GM12878 (cell line): ENCODE results near the gene CREB5. TPM values are rescaled to one million over a fixed set of nuclear protein-coding genes. Genes with fewer than 3 reads are reported as not detected.

Source experiments
- ATAC-seq: fragments of 200-7000 bp; cut with Tn5 transposase; 3 replicates; pipeline ENCODE4 v1.9.1; 2020; ENCODE audit warnings: mild to moderate bottlenecking, moderate library complexity
- BruUV-seq: library from RNA; stranded (reverse); fragments of 400-500 nt; replicated peaks from 2 replicates; lab custom pipeline; 2021; lab: Mats Ljungman, UMichigan
- CTCF ChIA-PET: fragments of 300-600 bp; sonication (Branson Sonifier 250); formaldehyde crosslinking; extraction: SDS; loops from one replicate; lab custom pipeline; 2021; ENCODE audit warnings: inconsistent platforms; lab: Yijun Ruan, JAX
- POLR2A ChIA-PET: fragments of 350-600 bp; formaldehyde crosslinking; extraction: SDS; loops from one replicate; lab custom pipeline; 2021; ENCODE audit warnings: inconsistent platforms; lab: Charles Lee
- RAD21 ChIA-PET: fragments of 300-600 bp; sonication (Branson Sonifier 250); formaldehyde crosslinking; loops from one replicate; lab custom pipeline; 2023; ENCODE audit warnings: antibody characterized with exemption; ENCODE audit not compliant: unreplicated experiment; lab: Charles Lee
- SMC1A ChIA-PET: fragments of 300-600 bp; sonication (Branson Sonifier 250); formaldehyde crosslinking; loops from one replicate; lab custom pipeline; 2023; ENCODE audit not compliant: unreplicated experiment, uncharacterized antibody; lab: Charles Lee
- DNase-seq: peaks from one replicate; pipeline ENCODE4 v3.0.0-alpha.2; 2011; ENCODE audit warnings: low read depth, low spot score
- FAIRE-seq: peaks from 3 replicates; lab custom pipeline; 2011; peaks lifted over from hg19 to GRCh38; lab: Jason Lieb, UNC
- H2AFZ ChIP-seq: 2 replicates; pipeline ENCODE4 v1.6.0; 2011; ENCODE audit warnings: low read depth, low read length, control low read depth; ENCODE audit not compliant: control insufficient read depth
- H3K27ac ChIP-seq: 2 replicates; pipeline ENCODE4 v1.5.1; 2011; ENCODE audit warnings: control low read depth; ENCODE audit not compliant: control insufficient read depth, insufficient read depth
- H3K27me3 ChIP-seq, 2 experiments: replicated peaks in 1 of 2; 2 replicates each; pipeline versions ENCODE4 v1.6.0 to v1.6.1; 2011; ENCODE audit warnings: low read length in 1 of 2; ENCODE audit not compliant: control insufficient read depth in 2 of 2, insufficient read depth in 2 of 2
- H3K36me3 ChIP-seq, 2 experiments: 2 replicates each; pipeline ENCODE4 v1.5.1; 2011; ENCODE audit warnings: low read length in 1 of 2; ENCODE audit not compliant: control insufficient read depth in 2 of 2, insufficient read depth in 2 of 2
- H3K4me1 ChIP-seq: 2 replicates; pipeline ENCODE4 v1.6.1; 2011; ENCODE audit warnings: mild to moderate bottlenecking, low read length, moderate library complexity, mixed read lengths; ENCODE audit not compliant: control insufficient read depth, insufficient read depth
- H3K4me2 ChIP-seq: 2 replicates; pipeline ENCODE4 v1.6.0; 2011; ENCODE audit warnings: control low read depth; ENCODE audit not compliant: control insufficient read depth, insufficient read depth
- H3K4me3 ChIP-seq: fragments of 200-600 bp; sonication (generic); 2 replicates; pipeline ENCODE4 v1.5.1; 2016
- H3K79me2 ChIP-seq: 2 replicates; pipeline ENCODE4 v1.6.0; 2011; ENCODE audit warnings: low read length; ENCODE audit not compliant: control insufficient read depth, insufficient read depth
- H3K9ac ChIP-seq: 2 replicates; pipeline ENCODE4 v1.8.0; 2011; ENCODE audit warnings: low read length, control low read depth, mixed read lengths; ENCODE audit not compliant: control insufficient read depth, insufficient read depth
- H3K9me3 ChIP-seq: replicated peaks from 3 replicates; pipeline ENCODE4 v1.5.1; 2011; ENCODE audit warnings: mild to moderate bottlenecking, low read length; ENCODE audit not compliant: control insufficient read depth, insufficient read depth
- H4K20me1 ChIP-seq: 2 replicates; pipeline ENCODE4 v1.6.0; 2011; ENCODE audit not compliant: control insufficient read depth, insufficient read depth
- EGR1 ChIP-seq, 2 experiments: IDR thresholded peaks; 1 replicate in 1 of 2; 2 replicates in 1 of 2; pipeline ENCODE4 v1.6.1; 2011 to 2012; ENCODE audit warnings: low read depth in 2 of 2, low read length in 2 of 2, borderline replicate concordance in 1 of 2, mild to moderate bottlenecking in 1 of 2, moderate library complexity in 1 of 2
- EZH2 ChIP-seq: IDR thresholded peaks from 2 replicates; pipeline ENCODE4 v1.6.1; 2012; ENCODE audit warnings: low read depth, mild to moderate bottlenecking, control low read depth, inconsistent platforms, low read length, borderline replicate concordance; ENCODE audit not compliant: control insufficient read depth
- IKZF2 ChIP-seq, 2 experiments: fragments of 450-650 bp; IDR thresholded peaks; 2 replicates each; pipeline ENCODE4 v1.6.1; 2017; ENCODE audit warnings: mild to moderate bottlenecking in 2 of 2, moderate library complexity in 2 of 2
- JUNB ChIP-seq: IDR thresholded peaks from 2 replicates; pipeline ENCODE4 v1.6.1; 2016; ENCODE audit warnings: antibody characterized with exemption, mild to moderate bottlenecking
- KLF5 ChIP-seq: fragments of 450-650 bp; IDR thresholded peaks from 2 replicates; pipeline ENCODE4 v1.6.1; 2014; ENCODE audit warnings: mild to moderate bottlenecking; ENCODE audit not compliant: partially characterized antibody
- MEF2A ChIP-seq: IDR thresholded peaks from 2 replicates; pipeline ENCODE4 v1.6.1; 2011; ENCODE audit warnings: low read depth, mild to moderate bottlenecking, low read length, moderate library complexity; ENCODE audit not compliant: insufficient read depth
- MEF2B ChIP-seq: fragments of 450-650 bp; IDR thresholded peaks from 2 replicates; pipeline ENCODE4 v1.6.1; 2018; ENCODE audit warnings: mild to moderate bottlenecking, moderate library complexity; ENCODE audit not compliant: partially characterized antibody, poor library complexity, severe bottlenecking
- NFIC ChIP-seq: IDR thresholded peaks from 2 replicates; pipeline ENCODE4 v1.6.1; 2012; ENCODE audit warnings: low read depth, mild to moderate bottlenecking, inconsistent platforms, low read length, moderate library complexity
- RCOR1 ChIP-seq: conservative IDR thresholded peaks from 2 replicates; pipeline ENCODE4 v1.6.1; 2012; ENCODE audit warnings: low read depth, low read length, improper control_type of control experiment
- SIX5 ChIP-seq: IDR thresholded peaks from 2 replicates; pipeline ENCODE4 v1.6.1; 2011; ENCODE audit warnings: mild to moderate bottlenecking, low read depth, low read length, moderate library complexity; ENCODE audit not compliant: severe bottlenecking
- YY1 ChIP-seq: IDR thresholded peaks from 2 replicates; pipeline ENCODE4 v1.6.1; 2011; ENCODE audit warnings: low read depth, mild to moderate bottlenecking, low read length
- WGBS: methylation state at CpG from one replicate; pipeline ENCODE4 v1.1.6; 2016; ENCODE audit warnings: low lambda C conversion rate; ENCODE audit not compliant: insufficient replicate concordance, insufficient coverage; ENCODE audit errors: missing lambda C conversion rate; 5-methylcytosine and 5-hydroxymethylcytosine counted together
- in situ Hi-C: fragments of 300-500 bp; cut with MboI; formaldehyde crosslinking; loops from 9 replicates; pipeline ENCODE4 v1.14.3; 2018; ENCODE audit warnings: mixed read lengths
- intact Hi-C: fragments of 100-400 bp; cut with micrococcal nuclease; formaldehyde crosslinking; loops from one replicate; pipeline ENCODE4 v1.14.2; 2022; ENCODE audit not compliant: unreplicated experiment
- polyA plus RNA-seq, 11 experiments: library from polyadenylated mRNA; depleted of rRNA in 4 of 11; unstranded in 6 of 11; stranded (reverse) in 5 of 11; fragments of >200 nt; fragmentation: Nextera tagmentation in 4 of 11; fragmentation: Illumina TruSeq in 1 of 11; extraction: Ambion mirVana in 4 of 11; extraction: Trizol in 1 of 11; gene quantifications; 1 replicate in 1 of 11; 2 replicates in 10 of 11; pipeline versions ENCODE4 v1.2.1 to v1.2.3, GENCODE V29; 2011 to 2016; ENCODE audit warnings: inconsistent platforms in 2 of 11, missing spikeins in 2 of 11, low read depth in 1 of 11
- total RNA-seq, 4 experiments: library from RNA; depleted of rRNA in 3 of 4; stranded (reverse); fragments of >200 nt in 3 of 4; fragmentation: Illumina TruSeq in 1 of 4; extraction: Trizol in 1 of 4; gene quantifications; 2 replicates each; pipeline versions ENCODE4 v1.2.1 to v1.2.3, GENCODE V29; 2013 to 2021
- TF ChIP-seq, protein P1 (sequence below): fragments of 450-650 bp; IDR thresholded peaks from 2 replicates; pipeline ENCODE4 v1.6.1; 2017; ENCODE audit warnings: mild to moderate bottlenecking

Gene CREB5
- total and polyA plus RNA-seq, 10 of the 15 experiments (the other 5 are each of a cell fraction or from before 2014, with no cell fraction given): 12.9 to 74.1 (median 53.0) TPM

DNA sequence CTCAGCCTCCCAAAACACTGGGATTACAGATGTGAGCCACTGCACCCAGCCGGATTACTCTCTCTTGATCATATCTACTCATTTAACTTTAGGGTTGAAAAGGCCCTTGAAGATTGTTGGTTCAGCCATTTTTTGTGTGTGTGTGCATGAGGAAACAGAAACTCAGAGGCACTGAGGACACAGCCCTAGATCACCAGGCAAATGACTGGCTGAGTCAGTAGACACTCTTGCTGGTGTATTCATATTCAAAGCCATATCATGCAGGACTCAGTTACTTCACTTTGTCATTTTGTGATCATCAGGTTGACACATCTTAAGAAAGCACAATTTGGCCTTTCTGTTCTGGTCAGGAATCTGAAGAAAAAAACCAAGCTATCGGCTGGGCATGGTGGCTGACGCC lies 292.4 kb downstream of the CREB5 start:
- no peak overlapping the region for H3K9ac ChIP-seq
- H3K4me2 ChIP-seq: no peak overlapping the region
- ATAC-seq (peak; percentile 76), FAIRE-seq (peak; percentile 27), DNase-seq (no peak)
- WGBS: 70% methylated on average over 3 of the region's 3 CpGs
- no peak overlapping the region; the same call in 1 of the 2 replicates for H3K27ac ChIP-seq
- H3K4me3 ChIP-seq: no peak overlapping the region
- no peak overlapping the region for H2AFZ ChIP-seq
- SMC1A ChIA-PET: interaction anchor here (0.7 to 2.6 kb wide), 8 partner anchors 10 to 147 kb away, joined by 3 to 8 read pairs (median 4); no protein-coding TSS in a partner anchor
- H3K79me2 ChIP-seq: no peaks in the 10 kb centered on the region
- intact Hi-C loops: loop anchor here (5.0 kb wide), 1 partner anchor 113 kb away; no protein-coding TSS in a partner anchor
- no peaks in the 10 kb centered on the region for H4K20me1 ChIP-seq
- no peaks in the 10 kb centered on the region for H3K27me3 ChIP-seq
- RAD21 ChIA-PET: interaction anchor here (0.9 to 1.6 kb wide), 4 partner anchors 19 to 292 kb away, joined by 3 to 6 read pairs (median 4); partner anchors contain the start of gene CREB5
- H3K4me1 ChIP-seq: peaks cover 16% of the 10 kb centered on the region
- peaks cover 2% of the 10 kb centered on the region; the same call in 2 of the 3 replicates for H3K9me3 ChIP-seq
- no peak for TF ChIP-seq RCOR1
- TF ChIP-seq IKZF2 (IDR thresholded peaks at IDR 0.05): no peak
- no peak for TF ChIP-seq EZH2
- no peak for TF ChIP-seq MEF2B
- no peak for TF ChIP-seq NFIC
- CTCF ChIA-PET: interaction anchor here (0.8 to 2.8 kb wide), 4 partner anchors 10 to 23 kb away, joined by 3 to 7 read pairs (median 4); no protein-coding TSS in a partner anchor
- in situ Hi-C loops: no loop called here
- no TSS peak for BruUV-seq
- H3K36me3 ChIP-seq: no peaks in the 10 kb centered on the region; a peak in 1 of 4 replicates
- POLR2A ChIA-PET: interaction anchor here (1.0 to 1.1 kb wide), 2 partner anchors 17 to 63 kb away, joined by 3 to 5 read pairs; no protein-coding TSS in a partner anchor

DNA sequence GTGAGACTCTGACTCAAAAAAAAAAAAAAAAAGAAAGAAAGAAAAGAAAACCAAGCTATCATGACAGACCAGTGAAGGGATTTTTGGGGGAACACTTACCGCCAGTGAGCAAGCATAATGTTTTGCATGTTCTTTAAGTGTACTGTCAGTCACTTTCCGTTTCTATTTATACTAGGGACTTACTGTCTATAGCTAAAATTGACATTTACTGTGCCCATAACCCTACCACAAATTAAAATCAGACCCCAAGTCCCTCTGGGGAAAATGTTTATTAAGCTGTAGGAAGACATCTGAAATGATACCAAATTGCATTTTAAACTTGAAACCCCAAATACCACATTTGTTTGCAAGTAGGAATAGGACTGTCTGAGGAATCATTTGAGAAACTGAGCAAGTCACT lies 293.0 kb downstream of the CREB5 start:
- H3K4me2 ChIP-seq: peak overlapping the region; percentile 78
- H3K9ac ChIP-seq: no peak overlapping the region
- ATAC-seq: peak; percentile 84
- ChIA-PET POLR2A (interaction anchor here (0.6 to 1.1 kb wide), 6 partner anchors 17 to 312 kb away, joined by 3 to 5 read pairs (median 3); no protein-coding TSS in a partner anchor), SMC1A (interaction anchor here (0.6 to 2.6 kb wide), 11 partner anchors 10 to 1633 kb away, joined by 3 to 8 read pairs (median 3); no protein-coding TSS in a partner anchor), CTCF (interaction anchor here (0.8 to 2.8 kb wide), 5 partner anchors 10 to 135 kb away, joined by 3 to 7 read pairs (median 3); no protein-coding TSS in a partner anchor), RAD21 (interaction anchor here (0.6 to 2.1 kb wide), 8 partner anchors 9 to 294 kb away, joined by 3 to 7 read pairs (median 4); partner anchors contain the start of gene CREB5)
- no peaks in the 10 kb centered on the region for H3K27me3 ChIP-seq
- DNase-seq: peak; percentile 70
- H3K9me3 ChIP-seq: peaks cover 2% of the 10 kb centered on the region; the same call in 2 of the 3 replicates
- peak overlapping the region; percentile 38; the same call in 1 of the 2 replicates for H3K27ac ChIP-seq
- in situ Hi-C loops (no loop called here), intact Hi-C loops (no loop called here)
- peak; percentile 35 for FAIRE-seq
- 6% methylated on average over 2 of the region's 2 CpGs for WGBS
- 0 out of 2 replicates have a peak overlapping the region, but pooled peaks have one; percentile 17 for H3K4me3 ChIP-seq
- peaks cover 16% of the 10 kb centered on the region for H3K4me1 ChIP-seq
- no TSS peak for BruUV-seq
- no peak overlapping the region for H2AFZ ChIP-seq
- no peaks in the 10 kb centered on the region for H4K20me1 ChIP-seq
- no peaks in the 10 kb centered on the region; a peak in 1 of 4 replicates for H3K36me3 ChIP-seq
- H3K79me2 ChIP-seq: no peaks in the 10 kb centered on the region
- TF ChIP-seq EGR1 (IDR thresholded peaks at IDR 0.05; ENCODE audit: borderline replicate concordance in 1 of 2, low read depth in 2 of 2, low read length in 2 of 2): no peak
- TF ChIP-seq, protein P1, sequence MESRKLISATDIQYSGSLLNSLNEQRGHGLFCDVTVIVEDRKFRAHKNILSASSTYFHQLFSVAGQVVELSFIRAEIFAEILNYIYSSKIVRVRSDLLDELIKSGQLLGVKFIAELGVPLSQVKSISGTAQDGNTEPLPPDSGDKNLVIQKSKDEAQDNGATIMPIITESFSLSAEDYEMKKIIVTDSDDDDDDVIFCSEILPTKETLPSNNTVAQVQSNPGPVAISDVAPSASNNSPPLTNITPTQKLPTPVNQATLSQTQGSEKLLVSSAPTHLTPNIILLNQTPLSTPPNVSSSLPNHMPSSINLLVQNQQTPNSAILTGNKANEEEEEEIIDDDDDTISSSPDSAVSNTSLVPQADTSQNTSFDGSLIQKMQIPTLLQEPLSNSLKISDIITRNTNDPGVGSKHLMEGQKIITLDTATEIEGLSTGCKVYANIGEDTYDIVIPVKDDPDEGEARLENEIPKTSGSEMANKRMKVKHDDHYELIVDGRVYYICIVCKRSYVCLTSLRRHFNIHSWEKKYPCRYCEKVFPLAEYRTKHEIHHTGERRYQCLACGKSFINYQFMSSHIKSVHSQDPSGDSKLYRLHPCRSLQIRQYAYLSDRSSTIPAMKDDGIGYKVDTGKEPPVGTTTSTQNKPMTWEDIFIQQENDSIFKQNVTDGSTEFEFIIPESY: no peak
- no peak for TF ChIP-seq YY1
- TF ChIP-seq JUNB: no peak
- no peak for TF ChIP-seq SIX5
- peak; percentile 92 for TF ChIP-seq MEF2A
- TF ChIP-seq KLF5: no peak
